RKO (cell line): ENCODE data around the gene HELZ.

Experiments
- DNase-seq: peaks from one replicate; pipeline ENCODE4 v3.0.0-alpha.2; 2016; ENCODE audit warnings: low spot score

Gene HELZ

DNA sequence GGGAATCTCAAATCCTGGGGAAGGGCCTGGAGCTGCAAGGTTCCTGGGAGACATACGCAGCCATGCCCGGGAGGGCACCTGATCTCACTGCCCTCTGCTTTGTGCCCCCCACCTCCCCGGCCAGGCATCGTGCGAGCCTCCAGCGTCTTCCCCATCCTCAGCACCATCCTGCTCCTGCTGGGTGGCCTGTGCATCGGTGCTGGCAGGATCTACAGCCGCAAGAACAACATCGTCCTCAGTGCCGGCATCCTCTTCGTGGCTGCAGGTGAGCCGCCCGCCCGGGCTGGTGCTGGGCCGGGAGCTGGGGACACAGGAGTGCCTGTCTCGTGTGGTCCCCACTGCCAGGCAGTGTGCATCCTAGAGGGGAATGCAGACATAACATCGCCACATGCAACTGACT, 220.3 kb downstream of the HELZ start:
- no peak for DNase-seq

DNA sequence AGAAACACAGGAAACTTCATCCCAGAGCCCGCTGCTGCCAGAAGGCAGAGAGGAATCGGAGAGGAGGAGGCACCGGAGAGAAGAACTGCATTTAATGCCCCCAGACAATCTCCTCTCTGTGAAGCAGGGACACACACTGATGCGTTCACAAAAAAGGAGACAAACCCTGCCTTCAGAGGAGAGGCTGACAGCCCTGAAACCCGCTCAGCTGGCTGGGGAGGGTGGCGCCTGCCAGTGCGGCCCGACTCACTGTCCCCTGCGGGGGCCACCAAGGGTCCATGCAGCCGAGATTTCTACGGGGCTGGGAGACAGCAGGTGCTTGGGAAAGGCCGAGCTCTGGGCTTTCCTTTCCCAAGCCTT, 222.6 kb downstream of the HELZ start:
- no peak for DNase-seq

DNA sequence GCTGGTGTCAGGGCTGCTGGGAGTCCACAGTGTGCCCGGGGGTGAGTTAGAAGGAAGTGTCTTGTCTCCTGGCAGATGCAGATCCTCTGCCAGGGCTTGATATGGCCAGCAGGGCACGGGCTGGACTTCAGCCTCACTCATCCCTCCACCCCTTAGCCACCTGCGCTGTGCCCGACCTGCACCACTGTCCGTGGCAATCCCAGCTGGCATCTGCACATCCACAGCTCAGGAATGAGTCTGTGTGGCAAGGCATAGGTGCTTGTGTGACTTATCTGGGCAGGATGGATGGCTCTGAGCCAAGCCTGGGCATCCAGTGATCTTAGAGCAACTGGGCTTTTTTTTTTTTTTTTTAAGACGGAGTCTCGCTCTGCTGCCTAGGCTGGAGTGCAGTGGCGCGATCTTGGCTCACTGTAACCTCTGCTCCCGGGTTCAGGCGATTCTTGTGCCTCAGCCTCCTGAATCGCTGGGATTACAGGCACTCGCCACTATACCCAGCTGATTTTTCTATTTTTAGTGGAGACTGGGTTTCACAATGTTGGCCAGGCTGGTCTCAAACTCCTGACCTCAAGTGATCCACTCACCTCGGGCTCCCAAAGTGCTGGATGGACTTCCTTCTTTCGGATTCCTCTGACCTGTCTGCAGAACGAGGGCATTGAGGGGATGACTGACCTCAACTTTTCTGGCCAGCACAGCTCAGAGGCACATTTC, 223.1 kb downstream of the HELZ start:
- DNase-seq = no peak

DNA sequence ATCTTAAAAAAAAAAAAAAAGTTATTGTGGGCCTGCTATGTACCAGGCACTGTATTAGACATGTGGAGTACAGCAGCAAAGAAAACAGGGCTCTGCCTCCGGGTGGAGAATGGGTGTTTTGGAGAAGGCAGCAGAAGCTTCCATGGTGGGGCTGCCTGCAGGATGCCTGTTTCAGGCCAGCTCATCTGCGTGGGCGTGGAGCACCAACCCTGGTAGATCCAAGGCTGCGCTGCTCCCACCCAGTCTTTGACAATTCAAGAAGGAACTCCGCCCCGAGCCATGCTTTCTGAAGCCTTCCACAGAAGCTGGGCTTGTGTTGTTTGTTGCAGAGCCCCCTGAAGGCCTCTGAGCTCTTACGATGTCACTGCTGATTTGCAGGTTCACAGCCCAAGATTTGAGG, 223.8 kb downstream of the HELZ start:
- DNase-seq = no peak
